DND-41 (cell line): ENCODE data around the gene FBXO24.
A peak's percentile ranks its signal among the peaks of the same experiment; 100 is the strongest.

Source experiments
- ATAC-seq: fragments of 200-7000 bp; cut with Tn5 transposase; 3 replicates; pipeline ENCODE4 v1.9.1; 2021; ENCODE audit warnings: low read depth; ENCODE audit not compliant: insufficient read depth
- DNase-seq: peaks from one replicate; pipeline ENCODE4 v3.0.0-alpha.2; 2020
- H2AFZ ChIP-seq: 2 replicates; pipeline ENCODE4 v1.6.0; 2012; ENCODE audit warnings: low read depth, low read length
- H3K27ac ChIP-seq: 2 replicates; pipeline ENCODE4 v1.5.1; 2012; ENCODE audit warnings: low read length, inconsistent platforms
- H3K27me3 ChIP-seq: fragments of 200-600 bp; sonication (generic); 2 replicates; pipeline ENCODE4 v1.6.0; 2012; ENCODE audit warnings: low read length, mild to moderate bottlenecking, inconsistent platforms; ENCODE audit not compliant: insufficient read depth, poor library complexity
- H3K36me3 ChIP-seq: 2 replicates; pipeline ENCODE4 v1.5.1; 2012; ENCODE audit warnings: low read length, inconsistent platforms; ENCODE audit not compliant: insufficient read depth
- H3K4me1 ChIP-seq: 2 replicates; pipeline ENCODE4 v1.5.1; 2012; ENCODE audit warnings: mild to moderate bottlenecking, low read length; ENCODE audit not compliant: insufficient read depth
- H3K4me2 ChIP-seq: 2 replicates; pipeline ENCODE4 v1.6.0; 2012; ENCODE audit warnings: mild to moderate bottlenecking, moderate library complexity, low read length, inconsistent platforms; ENCODE audit not compliant: insufficient read depth
- H3K4me3 ChIP-seq, 2 experiments: fragments of 200-600 bp in 1 of 2; shearing (Covaris generic) in 1 of 2; 2 replicates each; pipeline ENCODE4 v1.5.1; 2012 to 2016; ENCODE audit warnings: inconsistent platforms in 2 of 2, low read length in 2 of 2, mild to moderate bottlenecking in 2 of 2, low read depth in 1 of 2, moderate library complexity in 1 of 2
- H3K79me2 ChIP-seq: 2 replicates; pipeline ENCODE4 v1.6.0; 2012; ENCODE audit warnings: low read length, inconsistent platforms; ENCODE audit not compliant: insufficient read depth
- H3K9ac ChIP-seq: 2 replicates; pipeline ENCODE4 v1.6.0; 2012; ENCODE audit warnings: low read depth, mild to moderate bottlenecking, inconsistent platforms, low read length, moderate library complexity
- H3K9me3 ChIP-seq: 2 replicates; pipeline ENCODE4 v1.5.1; 2012; ENCODE audit warnings: low read length, moderate library complexity, mild to moderate bottlenecking, inconsistent platforms; ENCODE audit not compliant: insufficient read depth, severe bottlenecking
- H4K20me1 ChIP-seq: 2 replicates; pipeline ENCODE4 v1.6.0; 2012; ENCODE audit warnings: low read length; ENCODE audit not compliant: insufficient read depth
- CTCF ChIP-seq: IDR thresholded peaks from 2 replicates; pipeline ENCODE4 v1.5.1; 2012; ENCODE audit warnings: borderline replicate concordance, low read length, moderate library complexity, mild to moderate bottlenecking; ENCODE audit not compliant: poor library complexity, severe bottlenecking; ENCODE audit errors: extremely low read depth
- EZH2 ChIP-seq: IDR thresholded peaks from 3 replicates; pipeline ENCODE4 v1.6.1; 2012; ENCODE audit warnings: borderline replicate concordance, low read depth, mild to moderate bottlenecking, moderate library complexity, low read length, inconsistent platforms; ENCODE audit not compliant: severe bottlenecking

Gene FBXO24

GRCh38 chr7:100545360-100546128, 40.6 kb upstream of the FBXO24 start:
- no peaks in the 10 kb centered on the region for H3K9me3 ChIP-seq

GRCh38 chr7:100546129-100546925, 39.8 kb upstream of the FBXO24 start:
- no peak overlapping the region for H3K9ac ChIP-seq
- H3K27me3 ChIP-seq, result no peaks in the 10 kb centered on the region
- DNase-seq (no peak), ATAC-seq (no peak)
- peaks cover 10% of the 10 kb centered on the region; the same call in 1 of the 2 replicates for H4K20me1 ChIP-seq
- H3K4me3 ChIP-seq, result no peak overlapping the region
- TF ChIP-seq CTCF (no peak), EZH2 (no peak)
- H3K27ac ChIP-seq, result no peak overlapping the region
- H3K36me3 ChIP-seq, result peaks cover 14% of the 10 kb centered on the region
- 0 out of 2 replicates have a peak, but pooled peaks cover 4% of the 10 kb centered on the region for H3K4me1 ChIP-seq
- H3K9me3 ChIP-seq, result no peaks in the 10 kb centered on the region
- no peak overlapping the region for H2AFZ ChIP-seq
- no peak overlapping the region for H3K4me2 ChIP-seq
- peaks cover 20% of the 10 kb centered on the region for H3K79me2 ChIP-seq

More at GRCh38 chr7:100545360-100546128, 40.6 kb upstream of the FBXO24 start:
- peaks cover 12% of the 10 kb centered on the region for H3K36me3 ChIP-seq
- H4K20me1 ChIP-seq, result peaks cover 10% of the 10 kb centered on the region; the same call in 1 of the 2 replicates
- H3K27me3 ChIP-seq, result no peaks in the 10 kb centered on the region
- H2AFZ ChIP-seq, result no peak overlapping the region
- H3K27ac ChIP-seq, result no peak overlapping the region
- H3K4me2 ChIP-seq, result no peak overlapping the region
- H3K9ac ChIP-seq, result no peak overlapping the region; the same call in 1 of the 2 replicates
- ATAC-seq (peak; percentile 19; the same call in 1 of the 3 replicates), DNase-seq (no peak)
- no peak for TF ChIP-seq EZH2
- TF ChIP-seq CTCF, result no peak
- 0 out of 2 replicates have a peak, but pooled peaks cover 4% of the 10 kb centered on the region for H3K4me1 ChIP-seq
- no peak overlapping the region for H3K4me3 ChIP-seq
- H3K79me2 ChIP-seq, result peaks cover 23% of the 10 kb centered on the region

GRCh38 chr7:100546926-100547800, 39.0 kb upstream of the FBXO24 start:
- Histone ChIP-seq H3K27me3 (no peaks in the 10 kb centered on the region), H3K9ac (no peak overlapping the region), H4K20me1 (peaks cover 10% of the 10 kb centered on the region; the same call in 1 of the 2 replicates), H3K4me2 (no peak overlapping the region), H3K4me1 (0 out of 2 replicates have a peak, but pooled peaks cover 4% of the 10 kb centered on the region), H2AFZ (no peak overlapping the region), H3K9me3 (no peaks in the 10 kb centered on the region), H3K79me2 (peaks cover 20% of the 10 kb centered on the region), H3K27ac (peak overlapping the region; percentile 3; the same call in 1 of the 2 replicates), H3K36me3 (peaks cover 16% of the 10 kb centered on the region), H3K4me3 (no peak overlapping the region)
- no peak for ATAC-seq
- no peak for TF ChIP-seq EZH2
- no peak for TF ChIP-seq CTCF
- no peak for DNase-seq
